Osteoblast (primary cell): ENCODE measurements around the gene ADARB2. TPM values are rescaled to one million over a fixed set of nuclear protein-coding genes. Genes with fewer than 3 reads are reported as not detected.

Source experiments
- DNase-seq: peaks from one replicate; pipeline ENCODE4 v3.0.0; 2011; ENCODE audit warnings: low spot score, mixed read lengths; ENCODE audit not compliant: insufficient read length; ENCODE audit errors: missing footprints
- H2AFZ ChIP-seq: 2 replicates; pipeline ENCODE4 v1.6.0; 2011; ENCODE audit warnings: mild to moderate bottlenecking, low read length
- H3K27ac ChIP-seq: 2 replicates; pipeline ENCODE4 v1.5.1; 2011; ENCODE audit warnings: mild to moderate bottlenecking, low read depth, low read length, moderate library complexity
- H3K27me3 ChIP-seq: 2 replicates; pipeline ENCODE4 v1.6.0; 2012; ENCODE audit warnings: mild to moderate bottlenecking, control low read depth, inconsistent platforms, low read length, moderate library complexity; ENCODE audit not compliant: insufficient read depth
- H3K36me3 ChIP-seq: 2 replicates; pipeline ENCODE4 v1.5.1; 2011; ENCODE audit warnings: mild to moderate bottlenecking, low read length, control low read depth, moderate library complexity; ENCODE audit not compliant: insufficient read depth
- H3K4me1 ChIP-seq: 2 replicates; pipeline ENCODE4 v1.5.1; 2011; ENCODE audit warnings: mild to moderate bottlenecking, low read length, control low read depth, moderate library complexity; ENCODE audit not compliant: insufficient read depth
- H3K4me2 ChIP-seq: 2 replicates; pipeline ENCODE4 v1.6.0; 2011; ENCODE audit warnings: mild to moderate bottlenecking, low read length; ENCODE audit not compliant: insufficient read depth
- H3K4me3 ChIP-seq: fragments of 200-600 bp; sonication (generic); 3 replicates; pipeline ENCODE4 v1.5.1; 2012; ENCODE audit warnings: mild to moderate bottlenecking, low read length, inconsistent platforms; ENCODE audit not compliant: insufficient read depth
- H3K79me2 ChIP-seq: 2 replicates; pipeline ENCODE4 v1.6.0; 2012; ENCODE audit warnings: mild to moderate bottlenecking, low read length, control low read depth, inconsistent platforms; ENCODE audit not compliant: insufficient read depth
- H3K9me3 ChIP-seq: 2 replicates; pipeline ENCODE4 v1.5.1; 2011; ENCODE audit warnings: low read depth, low read length, control low read depth
- H4K20me1 ChIP-seq: 2 replicates; pipeline ENCODE4 v1.6.0; 2012; ENCODE audit warnings: mild to moderate bottlenecking, low read length, control low read depth; ENCODE audit not compliant: insufficient read depth
- total RNA-seq: library from RNA; depleted of rRNA; stranded (reverse); fragments of >200 nt; gene quantifications from 2 replicates; pipeline ENCODE4 v1.2.3, GENCODE V29; 2012
- TF ChIP-seq, protein P1 (sequence below): IDR thresholded peaks from 2 replicates; pipeline ENCODE4 v1.5.1; 2011; ENCODE audit warnings: mild to moderate bottlenecking, low read depth, low read length, moderate library complexity; ENCODE audit errors: extremely low read depth

ADARB2 gene
- total RNA-seq, 1 donor: not detected

GRCh38 chr10:1638889-1639419, 98.4 kb downstream of the ADARB2 start:
- H3K4me2 ChIP-seq: no peak overlapping the region
- no peaks in the 10 kb centered on the region for H4K20me1 ChIP-seq
- DNase-seq: peak; percentile 34
- H3K9me3 ChIP-seq: peaks cover 3% of the 10 kb centered on the region
- no peak overlapping the region for H3K27ac ChIP-seq
- TF ChIP-seq, protein P1, sequence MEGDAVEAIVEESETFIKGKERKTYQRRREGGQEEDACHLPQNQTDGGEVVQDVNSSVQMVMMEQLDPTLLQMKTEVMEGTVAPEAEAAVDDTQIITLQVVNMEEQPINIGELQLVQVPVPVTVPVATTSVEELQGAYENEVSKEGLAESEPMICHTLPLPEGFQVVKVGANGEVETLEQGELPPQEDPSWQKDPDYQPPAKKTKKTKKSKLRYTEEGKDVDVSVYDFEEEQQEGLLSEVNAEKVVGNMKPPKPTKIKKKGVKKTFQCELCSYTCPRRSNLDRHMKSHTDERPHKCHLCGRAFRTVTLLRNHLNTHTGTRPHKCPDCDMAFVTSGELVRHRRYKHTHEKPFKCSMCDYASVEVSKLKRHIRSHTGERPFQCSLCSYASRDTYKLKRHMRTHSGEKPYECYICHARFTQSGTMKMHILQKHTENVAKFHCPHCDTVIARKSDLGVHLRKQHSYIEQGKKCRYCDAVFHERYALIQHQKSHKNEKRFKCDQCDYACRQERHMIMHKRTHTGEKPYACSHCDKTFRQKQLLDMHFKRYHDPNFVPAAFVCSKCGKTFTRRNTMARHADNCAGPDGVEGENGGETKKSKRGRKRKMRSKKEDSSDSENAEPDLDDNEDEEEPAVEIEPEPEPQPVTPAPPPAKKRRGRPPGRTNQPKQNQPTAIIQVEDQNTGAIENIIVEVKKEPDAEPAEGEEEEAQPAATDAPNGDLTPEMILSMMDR: no peak
- H3K4me3 ChIP-seq: no peak overlapping the region
- H2AFZ ChIP-seq: no peak overlapping the region
- no peaks in the 10 kb centered on the region for H3K4me1 ChIP-seq
- no peaks in the 10 kb centered on the region for H3K36me3 ChIP-seq
- no peaks in the 10 kb centered on the region for H3K27me3 ChIP-seq
- H3K79me2 ChIP-seq: no peaks in the 10 kb centered on the region

DNA sequence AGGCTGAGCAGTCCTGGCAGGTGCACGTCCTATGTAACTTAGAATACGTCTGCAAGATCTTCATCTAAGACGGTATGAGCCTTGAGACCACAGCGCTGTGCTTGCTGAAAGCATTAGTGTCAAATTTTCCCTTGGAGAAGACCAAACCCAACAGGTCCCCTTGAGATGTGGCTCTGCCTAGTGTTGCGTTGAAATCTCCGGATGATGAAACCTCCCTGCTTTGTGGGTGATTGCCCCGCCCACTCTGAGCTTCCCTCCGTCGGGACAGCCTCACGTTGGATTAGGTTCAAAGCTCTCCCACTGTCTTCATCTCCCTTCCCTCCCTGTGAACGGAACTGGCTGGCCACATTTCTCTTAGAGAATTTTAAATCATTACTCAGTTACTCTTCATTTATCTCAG, 102.0 kb downstream of the ADARB2 start:
- H4K20me1 ChIP-seq: no peaks in the 10 kb centered on the region
- H2AFZ ChIP-seq: no peak overlapping the region
- no peaks in the 10 kb centered on the region for H3K4me1 ChIP-seq
- no peak for DNase-seq
- peaks cover 3% of the 10 kb centered on the region for H3K9me3 ChIP-seq
- TF ChIP-seq, protein P1: no peak
- H3K36me3 ChIP-seq: no peaks in the 10 kb centered on the region
- no peaks in the 10 kb centered on the region for H3K27me3 ChIP-seq
- H3K27ac ChIP-seq: no peak overlapping the region
- no peak overlapping the region for H3K4me3 ChIP-seq
- H3K79me2 ChIP-seq: no peaks in the 10 kb centered on the region
- H3K4me2 ChIP-seq: no peak overlapping the region

DNA sequence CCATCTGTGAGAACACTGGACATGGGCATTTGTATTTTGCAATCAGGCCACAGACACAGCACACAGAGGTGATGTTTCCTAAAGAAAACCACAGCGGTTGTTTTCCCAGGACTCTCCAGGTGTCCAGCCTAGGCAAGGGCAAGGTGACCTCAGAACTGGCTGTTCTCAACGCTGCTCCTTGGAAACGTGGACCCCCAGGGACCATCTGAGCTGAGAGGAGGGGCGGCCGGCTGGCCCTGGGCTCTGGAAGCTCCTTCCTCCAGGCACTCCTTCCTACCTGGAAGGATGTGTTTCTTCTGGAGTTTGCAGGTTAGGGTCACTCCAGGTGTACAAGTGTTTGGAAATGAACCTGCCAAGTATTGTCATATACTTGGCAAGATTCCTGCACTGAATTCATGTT, 103.1 kb downstream of the ADARB2 start:
- H3K9me3 ChIP-seq: peaks cover 3% of the 10 kb centered on the region
- H2AFZ ChIP-seq: no peak overlapping the region
- TF ChIP-seq, protein P1: no peak
- no peak overlapping the region for H3K4me2 ChIP-seq
- H3K36me3 ChIP-seq: no peaks in the 10 kb centered on the region
- H3K27ac ChIP-seq: no peak overlapping the region
- H3K4me1 ChIP-seq: no peaks in the 10 kb centered on the region
- H3K27me3 ChIP-seq: no peaks in the 10 kb centered on the region
- no peaks in the 10 kb centered on the region for H4K20me1 ChIP-seq
- no peak overlapping the region for H3K4me3 ChIP-seq
- DNase-seq: no peak
- no peaks in the 10 kb centered on the region for H3K79me2 ChIP-seq

GRCh38 chr10:1633783-1634182, 103.5 kb downstream of the ADARB2 start:
- peaks cover 3% of the 10 kb centered on the region for H3K9me3 ChIP-seq
- H3K27me3 ChIP-seq: no peaks in the 10 kb centered on the region
- no peak for DNase-seq

More at GRCh38 chr10:1633783-1634182, 103.5 kb downstream of the ADARB2 start:
- Histone ChIP-seq H3K4me2 (no peak overlapping the region), H4K20me1 (no peaks in the 10 kb centered on the region), H2AFZ (no peak overlapping the region), H3K79me2 (no peaks in the 10 kb centered on the region), H3K36me3 (no peaks in the 10 kb centered on the region), H3K4me1 (no peaks in the 10 kb centered on the region), H3K27ac (no peak overlapping the region), H3K4me3 (no peak overlapping the region)
- TF ChIP-seq, protein P1: no peak
